Left lobe of liver (tissue), 2 donors: Measurements from ENCODE around the gene SYT3. TPM values are rescaled to one million over a fixed set of nuclear protein-coding genes. Genes with fewer than 3 reads are reported as not detected.

Source experiments
- ATAC-seq: fragments of 200-7000 bp; cut with Tn5 transposase; one replicate; pipeline ENCODE4 v1.9.1; 2020; ENCODE audit warnings: mild to moderate bottlenecking, moderate library complexity
- DNase-seq: peaks from one replicate; pipeline ENCODE4 v3.0.0-alpha.2; 2020; ENCODE audit warnings: low spot score
- total RNA-seq: library from RNA; stranded (reverse); gene quantifications from one replicate; pipeline ENCODE4 v1.2.1, GENCODE V29; 2021
- donor health status: DM: no; HTN: no; CAD: no; lungs with moderate emphysema.
- donor health status: DM: no; HTN: yes; CAD: no.

The SYT3 gene
- total RNA-seq, 1 donor from 2014 or later = not detected

DNA sequence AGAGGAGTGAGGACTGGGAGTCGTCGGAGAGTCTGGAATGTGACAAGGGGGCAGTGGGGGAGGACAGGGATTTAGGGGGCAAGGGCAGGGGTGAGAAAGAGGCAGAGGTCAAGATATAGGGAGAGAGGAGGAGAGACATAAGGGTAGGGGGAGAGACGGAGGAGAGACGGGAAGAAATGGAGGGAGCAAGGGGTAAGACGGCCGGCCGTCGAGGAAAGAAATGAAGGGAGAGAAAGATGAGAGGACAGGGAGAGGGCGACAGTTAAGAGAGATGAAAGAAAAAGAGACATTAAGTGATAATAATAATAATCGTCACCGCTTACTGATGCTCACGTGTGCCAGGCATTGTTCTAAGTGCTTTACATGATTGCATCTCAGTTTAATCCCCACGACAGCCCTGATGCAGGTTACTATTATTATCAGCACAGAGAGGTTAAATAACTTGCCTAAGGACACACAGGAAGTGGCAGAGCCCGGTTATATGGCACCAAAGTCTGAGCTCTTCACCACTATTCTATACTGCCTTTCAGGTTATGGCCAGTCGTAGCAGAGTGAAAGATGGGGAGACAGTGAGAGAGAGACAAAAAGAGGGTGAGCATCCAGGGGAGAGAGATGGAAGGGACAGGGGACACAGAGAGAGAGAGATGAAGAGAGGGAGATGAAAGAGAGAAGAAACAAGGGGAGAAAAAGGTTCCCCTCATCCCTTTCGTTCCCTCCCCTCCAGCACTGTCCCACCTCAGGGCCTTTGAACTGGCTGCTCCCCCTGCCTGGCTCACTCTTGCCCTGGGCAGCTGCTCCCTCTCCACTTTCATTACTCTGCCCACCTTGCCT is 23.2 kb upstream of the SYT3 start:
- no peak for DNase-seq
- ATAC-seq = no peak

- no peak for DNase-seq
- no peak for ATAC-seq
Observed at GRCh38 chr19:50661766-50662650, 22.3 kb upstream of the SYT3 start.

DNA sequence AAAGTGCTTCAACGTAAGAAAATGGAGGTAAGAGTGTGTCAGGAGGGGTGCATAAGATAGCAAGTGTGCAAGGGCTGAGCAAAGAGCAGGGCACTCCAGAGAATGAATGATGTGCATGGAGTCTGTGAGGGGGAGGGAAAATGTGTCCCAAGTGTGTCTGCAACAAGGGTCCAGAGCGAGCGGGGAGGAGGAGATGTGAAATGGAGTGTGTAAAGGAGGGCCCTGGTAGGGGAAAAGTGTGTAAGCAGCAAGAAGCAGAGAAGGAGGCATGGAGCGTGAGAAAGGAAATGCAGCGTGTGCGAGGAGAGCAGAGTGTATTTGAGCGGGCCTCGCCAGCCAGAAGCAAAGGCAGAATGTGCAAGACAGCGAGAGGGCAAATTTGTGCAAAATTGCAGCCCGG is 21.3 kb upstream of the SYT3 start:
- no peak for DNase-seq
- ATAC-seq = no peak

DNA sequence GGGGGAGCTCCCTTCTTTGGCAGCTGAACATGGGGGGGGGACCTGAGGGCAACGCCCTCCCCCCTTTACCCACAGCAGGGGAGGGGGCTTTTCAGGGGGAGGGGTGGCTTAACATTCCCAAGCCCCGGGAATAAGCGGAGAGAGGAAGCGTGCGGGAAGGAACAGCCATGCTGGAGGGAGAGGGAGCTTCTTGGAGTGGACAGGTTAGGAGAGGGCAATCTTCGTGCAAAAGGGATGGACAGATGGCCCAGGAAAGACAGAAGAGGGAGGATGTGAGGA is 20.3 kb upstream of the SYT3 start:
- ATAC-seq (no peak), DNase-seq (no peak)

DNA sequence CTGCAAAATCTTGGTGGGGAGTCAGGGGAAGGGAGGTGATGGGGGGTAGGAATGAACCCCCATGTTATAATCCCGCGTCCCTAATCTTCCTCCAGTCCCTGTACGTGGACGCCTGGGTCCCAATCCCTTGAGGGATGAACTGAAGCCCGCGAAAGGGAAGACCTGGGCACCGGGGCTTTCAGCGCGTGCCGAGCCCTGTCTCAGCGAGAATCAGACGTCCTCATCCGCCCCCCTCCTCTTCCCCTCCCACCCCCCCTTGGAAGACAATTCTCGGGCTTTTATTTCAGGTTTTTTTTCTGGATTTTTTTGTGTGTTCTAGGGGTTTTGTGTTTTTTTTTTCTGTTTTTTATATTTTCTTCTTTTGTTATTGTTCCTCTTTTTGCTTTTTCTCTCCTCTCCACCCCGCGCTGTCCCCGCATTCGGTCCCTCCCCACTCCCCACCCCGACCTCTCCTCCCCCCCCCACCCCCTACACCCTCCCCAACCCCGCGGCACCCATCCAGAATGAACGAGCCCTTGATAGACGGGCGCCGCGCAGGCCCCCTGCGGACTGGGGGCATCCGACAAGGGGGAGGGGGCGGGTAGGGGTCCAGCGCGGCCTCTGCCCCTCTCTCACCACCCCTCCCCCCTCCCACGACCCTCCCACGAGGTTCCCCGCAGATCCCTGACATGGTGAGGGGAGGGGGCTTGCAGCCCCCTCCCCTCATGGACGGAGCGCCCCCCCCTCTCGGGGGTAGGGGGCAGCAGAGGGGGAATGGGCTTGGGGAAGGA is 19.8 kb upstream of the SYT3 start:
- ATAC-seq (no peak), DNase-seq (no peak)

GRCh38 chr19:50658441-50659317 is 19.0 kb upstream of the SYT3 start:
- no peak for DNase-seq
- ATAC-seq = peak; percentile 41

DNA sequence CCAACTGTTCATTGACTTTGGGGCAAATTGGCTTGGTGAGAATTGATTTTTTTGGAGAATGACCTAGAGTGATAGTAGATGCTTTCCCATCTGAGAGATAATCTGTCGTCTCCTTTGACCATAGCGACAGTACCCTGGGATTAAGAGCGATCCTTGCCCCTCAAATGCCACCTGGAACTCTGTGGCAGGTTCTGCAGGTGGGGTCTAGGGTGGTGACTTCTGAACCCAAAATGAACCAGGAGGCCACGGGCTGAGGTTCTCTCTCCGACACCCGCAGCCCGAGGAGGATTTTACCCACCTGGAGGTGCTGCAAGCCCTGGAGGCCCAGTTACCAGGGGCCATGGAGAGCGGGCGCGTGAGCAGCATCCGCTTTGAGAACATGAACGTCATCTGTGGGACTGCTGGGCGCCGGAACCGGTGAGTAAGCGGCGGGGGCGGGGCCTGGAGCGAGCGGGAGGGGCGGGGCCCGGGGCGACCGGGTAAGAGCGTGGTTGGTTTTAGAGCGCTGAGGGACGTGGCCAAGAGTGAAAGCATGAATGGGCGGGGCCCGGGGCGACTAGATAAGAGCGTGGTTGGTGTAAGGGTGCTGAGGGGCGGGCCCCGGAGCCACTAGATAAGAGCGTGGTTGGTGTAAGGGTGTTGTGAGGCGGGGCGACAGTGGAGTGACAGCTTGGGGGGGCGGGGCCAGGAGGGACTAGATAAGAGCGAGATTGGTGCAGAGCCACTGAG is 18.2 kb upstream of the SYT3 start:
- ATAC-seq (peak; percentile 62), DNase-seq (peak; percentile 48)

DNA sequence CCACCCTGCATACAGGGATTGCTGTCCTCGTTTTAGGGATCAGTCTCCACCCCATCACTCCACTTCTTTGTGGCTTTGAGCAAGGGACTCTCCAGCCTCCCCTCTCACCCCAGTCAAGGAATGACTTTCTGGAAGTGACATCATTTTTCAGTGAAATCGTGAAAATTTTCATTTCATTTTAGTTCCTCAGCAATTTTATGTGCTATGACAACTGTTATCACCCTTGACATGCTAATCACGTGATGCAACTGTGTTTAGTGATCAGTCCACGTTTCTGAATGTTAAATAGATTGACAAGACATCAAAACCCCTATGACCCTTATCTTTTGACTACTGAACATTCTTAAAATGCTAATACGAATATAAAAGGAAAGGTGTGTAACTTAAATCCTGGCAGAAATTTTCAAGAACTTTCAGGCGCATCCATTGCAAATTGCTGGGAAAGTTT is 17.6 kb upstream of the SYT3 start:
- DNase-seq = no peak
- no peak for ATAC-seq

GRCh38 chr19:50654882-50655281 is 15.2 kb upstream of the SYT3 start:
- ATAC-seq (no peak), DNase-seq (no peak)

- ATAC-seq (no peak), DNase-seq (no peak)
Observed at GRCh38 chr19:50652722-50653121, 13.0 kb upstream of the SYT3 start.

DNA sequence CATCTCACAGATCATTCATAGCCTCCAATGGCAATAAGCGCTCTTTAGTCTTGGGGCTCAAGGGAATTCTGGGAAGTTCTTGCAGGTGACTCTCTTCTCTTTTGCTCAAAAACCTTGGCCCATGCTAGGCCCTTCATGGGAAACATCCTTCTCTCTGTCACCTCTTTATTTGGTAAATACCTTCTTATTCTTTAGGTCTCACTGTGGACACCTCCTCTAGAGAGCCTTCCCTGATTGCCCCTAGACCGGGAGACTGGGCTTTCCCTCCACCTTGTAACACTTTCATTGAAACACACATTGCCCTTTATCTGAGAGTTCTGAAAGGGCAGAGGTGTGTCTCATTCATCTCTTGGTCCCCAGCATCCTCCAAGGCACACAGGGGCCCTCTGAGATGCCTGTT is 11.5 kb upstream of the SYT3 start:
- ATAC-seq (no peak), DNase-seq (no peak)

DNA sequence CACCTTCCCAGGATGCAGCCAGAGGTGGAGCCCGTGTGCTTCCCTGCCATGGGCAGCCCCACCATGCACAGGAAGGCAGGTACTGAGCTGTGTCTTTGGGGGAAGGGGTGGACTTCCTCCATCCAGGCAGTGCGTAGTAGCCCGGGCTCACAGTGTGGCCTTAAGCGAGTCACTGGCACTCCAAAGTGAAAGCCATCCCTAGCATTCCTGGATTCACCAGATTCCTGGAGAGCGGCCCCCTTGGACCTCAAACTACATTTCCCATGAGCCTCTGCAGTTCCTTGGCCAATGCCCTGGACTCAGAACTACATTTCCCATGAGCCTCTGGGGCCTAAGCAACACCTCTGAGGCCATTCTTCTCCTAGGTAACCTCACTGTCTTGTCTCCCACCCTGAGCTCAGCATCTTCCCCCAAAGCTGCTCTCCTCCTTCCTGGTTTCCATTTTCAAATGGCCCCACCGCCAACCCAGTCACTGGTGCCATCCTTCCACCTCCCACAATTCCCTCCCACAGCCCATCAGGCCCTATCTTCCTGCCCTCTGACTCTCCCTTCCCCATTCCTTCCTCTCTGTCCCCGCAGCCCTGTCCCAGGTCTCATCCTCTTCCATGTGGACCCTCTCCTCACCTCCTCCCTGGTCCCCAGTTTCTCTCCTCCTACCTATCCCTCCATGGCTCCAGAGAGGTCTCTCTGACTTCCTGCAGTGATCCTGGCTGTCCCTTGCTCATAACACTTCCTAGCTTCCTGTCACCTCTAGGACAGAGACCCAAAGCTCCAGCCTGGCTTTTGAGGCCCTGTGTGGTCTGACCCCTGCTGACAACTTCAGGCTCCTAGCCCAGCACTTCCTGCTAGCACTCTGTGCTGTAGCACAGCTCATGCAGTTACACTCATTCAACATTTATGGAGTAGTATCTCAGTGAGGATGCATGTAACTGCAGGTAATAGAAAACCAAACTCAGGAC is 10.0 kb upstream of the SYT3 start, which contains the start of gene C19orf81:
Gene C19orf81 (plus strand): TSS at position 13 of the 959 bp plus-strand sequence. CDS start 0 bp downstream, at position 13.
- no peak for DNase-seq
- no peak for ATAC-seq

GRCh38 chr19:50648659-50649058 is 9.0 kb upstream of the SYT3 start:
- no peak for ATAC-seq
- DNase-seq = no peak

DNA sequence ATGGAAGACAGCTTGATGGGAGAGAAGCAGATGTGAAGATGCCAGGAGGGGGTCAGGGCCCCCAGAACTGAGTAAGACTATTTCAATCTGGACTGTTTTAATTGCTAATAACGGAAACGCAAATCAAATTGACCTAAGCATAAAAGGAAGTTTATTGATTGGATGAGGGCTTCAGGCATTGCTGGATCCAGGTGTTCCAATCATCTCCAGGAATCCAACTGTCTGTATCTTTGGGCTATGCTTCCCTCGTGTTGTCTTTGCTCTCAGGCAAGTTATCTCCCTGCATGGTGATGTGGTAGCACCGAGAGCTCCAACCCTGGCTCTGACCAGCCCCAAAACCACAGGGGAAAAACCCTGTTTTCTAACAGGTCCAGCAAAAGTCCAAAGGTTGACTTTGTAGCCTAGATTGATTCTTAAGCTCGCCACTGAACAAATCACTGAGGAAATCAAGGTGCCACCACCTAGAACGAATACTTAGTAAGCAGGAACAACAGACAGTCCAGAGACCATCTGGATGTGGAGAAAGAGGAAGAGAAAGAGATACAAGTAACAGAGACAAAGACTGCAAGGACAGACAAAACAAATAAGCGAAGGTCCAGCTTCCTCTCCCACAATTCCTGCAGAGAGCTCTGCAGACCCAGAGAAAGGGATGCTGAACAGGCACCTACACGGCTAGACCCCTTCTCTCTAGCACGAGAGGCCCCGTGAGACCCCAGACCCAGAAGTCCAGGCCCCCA is 8.4 kb upstream of the SYT3 start:
- DNase-seq = no peak
- ATAC-seq = no peak

GRCh38 chr19:50646074-50646807 is 6.6 kb upstream of the SYT3 start:
- DNase-seq (no peak), ATAC-seq (no peak)

DNA sequence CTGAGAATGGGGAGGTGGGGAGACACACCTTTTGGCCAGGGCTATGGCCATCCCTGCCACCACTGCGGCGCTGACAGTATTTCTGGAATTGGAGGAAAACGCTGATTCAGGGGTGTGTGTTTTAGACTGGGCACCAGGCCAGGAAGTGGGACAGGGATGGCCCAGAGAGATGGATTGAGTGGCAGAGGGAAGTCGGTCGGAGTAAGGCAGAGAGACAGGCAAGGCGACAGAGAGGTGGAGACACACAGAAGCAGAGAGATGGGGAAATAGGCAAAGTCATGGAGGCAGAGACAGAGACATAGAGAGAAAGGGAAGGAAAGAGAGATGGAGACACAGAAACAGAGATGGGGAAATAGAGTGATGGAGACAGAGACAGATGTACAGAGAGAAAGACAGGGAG is 5.4 kb upstream of the SYT3 start:
- no peak for ATAC-seq
- DNase-seq = no peak

DNA sequence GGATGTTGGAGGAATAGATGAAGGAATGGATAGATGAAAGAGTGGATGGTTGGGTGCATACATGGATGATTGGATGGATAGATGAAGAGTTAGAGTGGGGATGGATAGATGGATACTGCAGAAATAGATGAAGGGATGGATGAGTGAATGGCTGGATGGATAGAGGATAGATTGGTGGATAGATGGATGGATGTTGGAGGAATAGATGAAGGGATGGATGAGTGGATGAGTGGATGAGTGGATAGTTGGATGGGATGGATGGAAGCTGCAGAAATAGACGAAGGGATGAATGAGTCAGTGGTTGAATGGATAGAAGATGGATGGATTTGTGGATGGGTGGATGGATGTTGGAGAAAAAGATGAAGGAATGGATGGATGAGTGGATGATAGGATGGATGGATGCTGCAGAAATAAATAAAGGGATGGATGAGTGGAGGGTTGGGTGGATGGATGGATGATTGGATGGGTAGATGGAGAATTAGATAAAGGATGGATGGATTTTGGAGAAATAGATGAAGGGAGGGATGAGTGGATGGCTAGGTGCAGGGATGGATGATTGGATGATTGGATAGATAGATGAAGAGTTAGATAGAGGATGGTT is 4.7 kb upstream of the SYT3 start:
- no peak for DNase-seq
- ATAC-seq = no peak
